Astrocyte of the cerebellum (primary cell): ENCODE measurements around the gene BMI1.

ENCODE experiments used
- DNase-seq: peaks from one replicate; pipeline ENCODE4 v3.0.0-alpha.2; 2011; ENCODE audit warnings: low read depth
- H3K4me3 ChIP-seq: 2 replicates; pipeline ENCODE4 v1.5.1; 2011; ENCODE audit warnings: mild to moderate bottlenecking, low read depth, low read length, moderate library complexity
- CTCF ChIP-seq: IDR thresholded peaks from 2 replicates; pipeline ENCODE4 v1.5.1; 2012; ENCODE audit warnings: low read length, low read depth, moderate library complexity, mild to moderate bottlenecking; ENCODE audit errors: missing control alignments
- in situ Hi-C: cut with HindIII; loops from 2 replicates; pipeline ENCODE4 v1.10.0; 2017; ENCODE audit warnings: low sequenced_read_pairs

Gene BMI1

GRCh38 chr10:22323538-22324305 lies 2.8 kb downstream of the BMI1 start:
- no peak overlapping the region for H3K4me3 ChIP-seq
- DNase-seq, result no peak
- in situ Hi-C loops, result loop anchor here (25.0 kb wide), 1 partner anchor 239 kb away; no protein-coding TSS in a partner anchor
- no peak for TF ChIP-seq CTCF

- no peak overlapping the region for H3K4me3 ChIP-seq
- in situ Hi-C loops, result loop anchor here (25.0 kb wide), 1 partner anchor 238 kb away; no protein-coding TSS in a partner anchor
- DNase-seq, result no peak
- no peak for TF ChIP-seq CTCF
Measured at GRCh38 chr10:22324413-22324812, 3.5 kb downstream of the BMI1 start.

GRCh38 chr10:22324893-22325271 lies 4.0 kb downstream of the BMI1 start:
- H3K4me3 ChIP-seq, result peak overlapping the region; percentile 53
- in situ Hi-C loops, result loop anchor here (25.0 kb wide), 1 partner anchor 237 kb away; no protein-coding TSS in a partner anchor
- DNase-seq, result no peak
- TF ChIP-seq CTCF, result no peak

- H3K4me3 ChIP-seq, result peak overlapping the region; percentile 53
- no peak for DNase-seq
- in situ Hi-C loops, result no loop called here
- no peak for TF ChIP-seq CTCF
Measured at GRCh38 chr10:22325272-22326144, 4.6 kb downstream of the BMI1 start.

- TF ChIP-seq CTCF, result no peak
- H3K4me3 ChIP-seq, result peak overlapping the region; percentile 53
- DNase-seq, result no peak
- in situ Hi-C loops, result no loop called here
Measured at GRCh38 chr10:22326145-22326702, 5.3 kb downstream of the BMI1 start.

GRCh38 chr10:22329150-22329549 lies 8.3 kb downstream of the BMI1 start:
- no peak for DNase-seq
- TF ChIP-seq CTCF, result no peak
- in situ Hi-C loops, result no loop called here
- no peak overlapping the region for H3K4me3 ChIP-seq
